Activated CD8-positive, alpha-beta memory T cell treated with anti-CD3 and anti-CD28 coated beads, Interleukin-2, amount 50 U/mL, for 1 hour (primary cell): Measurements from ENCODE around the gene VSIG2.

Source experiments
- DNase-seq: peaks from one replicate; pipeline ENCODE4 v3.0.0-alpha.2; 2020; ENCODE audit errors: extremely low read depth

The VSIG2 gene

GRCh38 chr11:124763156-124763947 is 11.3 kb upstream of the VSIG2 start:
- DNase-seq, result peak; percentile 74

DNA sequence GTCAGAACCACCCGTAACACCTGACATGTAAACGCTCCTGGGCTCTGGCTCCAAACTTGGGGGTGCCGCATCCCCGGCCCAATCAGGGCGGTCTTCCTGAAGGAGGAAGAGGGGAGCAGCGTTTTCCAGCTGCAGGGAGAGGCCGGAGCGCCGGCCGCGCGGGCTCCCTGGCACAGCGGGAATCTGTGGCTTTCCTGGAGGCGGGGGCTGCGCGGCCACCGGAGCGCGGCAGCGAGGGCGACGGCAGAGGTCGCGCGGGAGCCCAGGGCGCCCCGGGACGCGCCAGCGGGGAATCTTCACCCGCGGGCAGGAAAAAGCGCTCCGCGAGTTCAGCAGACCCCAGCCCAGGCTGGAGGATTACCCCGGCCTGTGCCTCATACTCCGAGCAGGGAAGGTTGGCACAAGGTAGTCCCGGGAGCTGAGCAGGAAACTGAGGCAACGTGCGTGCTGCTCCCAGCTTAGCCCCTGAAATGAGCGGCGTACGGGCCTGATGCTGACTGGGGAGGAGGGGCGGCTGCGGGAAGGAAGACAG is 10.6 kb upstream of the VSIG2 start:
- DNase-seq, result no peak

DNA sequence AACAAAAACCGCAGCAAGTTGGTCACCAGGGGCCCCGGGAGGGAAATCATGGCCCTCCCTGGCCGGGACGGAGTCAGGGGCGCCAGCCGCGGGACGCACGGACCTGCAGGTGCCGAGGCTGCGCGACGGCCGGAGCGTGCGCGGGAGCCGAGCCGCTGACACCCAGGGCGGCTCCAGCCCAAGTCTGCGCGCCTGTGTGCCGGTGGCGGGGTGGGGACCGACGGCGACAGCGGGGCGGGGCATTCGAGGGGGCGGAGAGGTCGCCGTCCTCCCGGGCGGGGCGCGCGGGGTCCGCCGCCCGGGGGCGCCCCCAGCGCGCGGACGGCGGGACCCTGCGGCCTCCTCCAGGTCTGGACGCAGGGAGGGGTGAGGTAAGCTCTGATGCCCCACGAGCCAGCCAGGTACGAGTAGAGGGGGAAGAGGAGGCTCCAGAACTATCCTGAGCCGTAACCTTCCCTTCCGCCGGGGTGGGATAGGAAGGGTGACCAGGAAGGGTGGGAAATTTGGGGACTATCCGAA is 10.1 kb upstream of the VSIG2 start, which contains the start of gene ESAM:
Gene ESAM, minus strand, starts transcription at position 186 of the 519 bp plus-strand sequence. Its CDS starts 136 bp downstream, at position 50.
- DNase-seq, result no peak

DNA sequence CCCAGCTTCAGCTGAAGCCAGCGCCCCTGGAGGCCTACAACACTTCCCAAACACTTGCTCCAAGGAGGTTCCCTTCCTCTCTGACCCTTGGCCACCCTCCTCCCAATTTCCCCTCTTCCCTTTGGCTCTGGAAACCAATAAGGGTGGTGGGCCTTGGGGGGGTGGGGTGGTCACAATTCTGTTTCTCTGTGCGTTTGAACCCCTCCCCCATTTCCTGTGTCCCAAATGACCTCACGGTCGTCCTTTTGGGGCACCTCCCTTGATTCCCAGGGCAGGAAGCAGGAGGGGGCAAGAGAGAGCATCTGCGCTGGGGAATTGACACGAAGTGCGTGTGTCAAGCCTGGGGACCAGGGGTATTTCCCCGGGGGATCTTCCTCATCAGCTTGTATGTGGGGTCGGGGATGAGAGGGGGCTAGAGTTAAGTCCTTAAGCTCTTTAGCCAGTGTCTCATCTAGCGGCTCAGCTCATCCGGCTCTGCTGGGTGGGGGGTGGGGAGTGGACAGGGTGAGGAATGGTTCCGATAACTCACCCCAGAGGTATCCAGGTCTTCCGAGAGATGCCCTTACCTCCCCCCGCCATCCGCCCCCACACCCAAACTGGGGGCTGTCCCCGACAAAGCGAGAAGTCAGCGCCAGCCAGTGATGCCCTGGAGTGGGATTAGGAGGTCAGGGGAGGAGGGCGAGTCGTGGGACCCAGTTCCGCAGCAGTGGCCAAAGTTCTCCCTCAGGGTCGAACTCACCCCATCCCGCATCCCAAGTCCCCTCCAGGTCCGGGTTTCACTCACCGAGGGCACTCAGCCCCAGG is 9.4 kb upstream of the VSIG2 start:
- no peak for DNase-seq

DNA sequence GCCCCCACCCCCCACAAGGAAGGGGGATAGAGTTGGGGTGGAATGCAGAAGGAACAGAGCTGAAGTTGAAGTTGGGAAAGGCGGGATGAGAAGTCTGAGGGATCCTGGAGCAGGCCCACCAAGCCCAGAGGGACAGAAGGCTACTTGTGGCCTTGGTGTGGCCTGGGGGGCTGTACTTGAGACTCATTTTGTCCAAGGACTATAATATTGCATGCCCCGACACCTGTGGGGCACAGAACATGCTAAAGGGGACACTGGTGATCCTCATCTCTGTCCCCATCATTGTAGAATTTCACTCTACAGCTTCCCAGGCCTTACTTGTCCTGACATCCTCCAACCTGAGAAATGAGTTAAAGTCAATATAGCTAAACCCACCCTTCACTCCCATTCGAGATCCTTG is 8.8 kb upstream of the VSIG2 start:
- DNase-seq, result no peak

- no peak for DNase-seq
Measured at GRCh38 chr11:124760205-124760652, 8.2 kb upstream of the VSIG2 start.

GRCh38 chr11:124759266-124760204 is 7.5 kb upstream of the VSIG2 start:
- DNase-seq, result no peak

DNA sequence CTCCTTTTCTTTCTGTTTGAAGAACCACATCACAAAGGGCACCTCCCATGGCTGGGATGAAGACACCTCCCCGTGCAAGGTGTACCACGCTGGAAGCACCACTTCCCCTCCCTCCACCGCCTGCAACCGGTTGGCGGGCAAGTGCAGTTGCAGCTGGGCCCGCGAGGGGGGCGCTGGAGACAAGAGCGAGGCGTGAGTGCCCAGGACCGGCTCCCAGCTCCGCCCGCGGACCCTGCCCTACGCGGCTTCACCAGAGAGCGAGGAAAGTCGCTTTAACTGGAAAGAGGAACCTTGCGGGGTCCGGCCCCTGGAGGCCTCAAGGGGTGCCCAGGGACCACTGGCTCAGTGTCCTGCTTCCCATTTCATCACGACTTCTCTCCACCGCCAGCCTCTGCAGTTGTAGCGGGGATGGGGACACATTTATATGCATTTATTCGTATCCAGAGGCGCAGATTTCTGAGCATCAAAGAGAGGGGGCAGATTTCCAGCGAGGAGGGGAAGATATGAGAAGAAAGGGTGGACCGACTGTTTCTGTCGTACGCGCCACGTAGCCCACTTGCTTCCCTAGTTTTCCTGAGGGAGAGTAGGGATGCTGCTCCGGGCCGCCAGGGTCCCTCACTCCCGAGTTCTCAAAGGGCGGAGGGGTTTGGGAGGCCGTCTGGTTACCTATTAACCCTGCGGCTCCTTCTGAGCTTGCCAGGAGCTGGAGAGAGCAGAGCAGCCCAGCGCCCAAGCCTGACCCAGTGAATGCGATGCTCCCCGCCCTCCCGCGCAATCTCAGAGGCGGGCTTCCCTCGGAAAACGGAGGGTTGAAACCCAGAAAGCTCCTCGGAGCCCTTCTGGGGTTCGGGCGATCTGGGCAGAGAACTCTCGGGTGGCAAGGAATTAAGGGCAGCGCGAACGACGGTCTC is 6.6 kb upstream of the VSIG2 start:
- no peak for DNase-seq

DNA sequence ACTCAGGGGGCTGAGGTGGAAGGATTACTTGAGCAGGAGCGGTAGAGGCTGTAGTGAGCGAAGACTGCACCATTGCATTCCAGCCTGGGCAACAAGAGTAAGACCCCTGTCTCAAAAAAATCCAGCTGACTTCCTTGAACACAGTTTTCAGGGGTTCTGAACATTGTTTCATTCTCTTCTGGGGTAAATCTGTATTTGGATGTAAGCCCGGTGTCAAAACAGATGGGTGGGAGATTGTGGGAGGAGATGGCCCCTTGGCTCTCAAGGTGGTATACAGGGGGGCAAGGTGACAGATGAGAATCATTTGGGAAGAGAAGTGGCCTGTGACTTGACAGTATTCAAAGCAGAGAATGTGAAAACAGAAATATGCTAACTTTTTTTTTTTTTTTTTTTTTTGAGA is 5.3 kb upstream of the VSIG2 start:
- DNase-seq, result no peak

DNA sequence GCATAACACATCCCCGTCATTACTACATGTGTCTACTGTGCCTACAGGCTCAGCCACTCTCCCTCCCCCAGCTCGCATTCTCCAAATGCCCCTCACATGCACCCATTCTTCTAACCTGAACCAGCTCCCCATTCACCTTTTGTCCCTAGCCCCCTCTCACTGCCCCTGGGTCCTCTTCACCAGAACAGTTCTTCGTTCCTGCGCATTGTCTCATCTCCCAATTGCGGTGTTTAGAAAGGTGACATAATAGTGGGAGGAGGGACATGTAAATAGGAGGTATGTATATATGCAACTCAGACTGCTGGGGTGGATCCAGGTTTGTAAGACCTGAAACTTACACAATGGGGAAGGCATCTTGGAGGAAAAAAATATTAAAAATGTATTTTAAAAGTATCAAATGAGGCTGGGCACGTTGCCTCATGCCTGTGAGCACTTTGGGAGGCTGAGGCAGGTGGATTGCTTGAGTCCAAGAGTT is 4.7 kb upstream of the VSIG2 start:
- DNase-seq, result no peak

GRCh38 chr11:124756033-124756752 is 4.1 kb upstream of the VSIG2 start:
- no peak for DNase-seq

DNA sequence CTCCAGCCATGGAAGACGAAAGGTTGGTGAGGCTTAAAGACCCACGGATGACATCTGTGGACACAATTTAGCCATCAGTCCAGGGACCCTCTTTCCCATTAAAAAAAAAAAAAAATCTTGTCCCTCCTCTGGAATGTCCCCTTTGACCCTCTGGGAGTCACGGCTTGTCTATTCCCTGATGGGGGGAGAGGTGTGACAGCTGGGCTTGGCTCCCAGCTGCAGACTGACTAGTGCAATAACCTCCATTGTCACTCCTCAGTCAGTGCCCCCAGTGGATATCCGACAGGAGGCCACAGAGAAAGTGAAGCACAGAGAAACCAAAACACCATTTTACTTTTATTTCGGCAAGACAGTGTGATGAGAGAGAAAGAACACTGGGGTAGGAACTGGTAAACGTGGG is 2.7 kb upstream of the VSIG2 start:
- DNase-seq, result no peak

GRCh38 chr11:124754309-124754708 is 2.3 kb upstream of the VSIG2 start:
- no peak for DNase-seq

GRCh38 chr11:124753624-124754023 is 1.6 kb upstream of the VSIG2 start:
- no peak for DNase-seq

- DNase-seq, result no peak
Measured at GRCh38 chr11:124753205-124753604, 1.1 kb upstream of the VSIG2 start.

DNA sequence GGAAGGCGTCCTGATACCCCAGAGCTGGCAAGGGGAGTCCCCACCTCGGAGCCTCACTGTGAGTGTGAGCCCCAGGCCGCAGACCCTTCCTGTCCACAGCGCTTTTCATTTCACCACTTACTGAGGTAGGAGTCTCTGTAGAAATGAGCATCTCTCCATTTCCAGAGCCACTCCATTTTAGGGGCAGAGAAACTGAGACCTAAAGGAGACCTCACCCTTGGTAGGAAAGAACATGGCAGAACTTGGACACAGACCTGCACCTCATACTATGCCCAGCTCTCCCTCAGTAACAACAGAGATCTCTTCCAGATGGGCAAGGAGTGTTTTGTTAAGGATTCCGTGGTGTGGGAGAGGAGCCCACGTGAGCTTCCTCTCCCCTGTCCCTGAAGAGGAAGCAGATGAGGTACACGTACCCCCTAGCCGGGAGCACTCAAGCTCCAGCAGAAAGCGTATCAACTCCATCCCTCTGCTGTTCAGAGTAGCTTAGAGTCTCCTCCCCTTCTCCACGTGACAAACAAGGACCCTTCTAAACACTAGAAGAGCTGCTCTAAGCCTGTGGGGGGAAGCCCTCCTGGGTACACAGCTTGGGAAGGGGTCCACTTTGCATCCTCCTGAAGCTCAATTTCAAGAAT is 532 bp upstream of the VSIG2 start:
- DNase-seq, result no peak

DNA sequence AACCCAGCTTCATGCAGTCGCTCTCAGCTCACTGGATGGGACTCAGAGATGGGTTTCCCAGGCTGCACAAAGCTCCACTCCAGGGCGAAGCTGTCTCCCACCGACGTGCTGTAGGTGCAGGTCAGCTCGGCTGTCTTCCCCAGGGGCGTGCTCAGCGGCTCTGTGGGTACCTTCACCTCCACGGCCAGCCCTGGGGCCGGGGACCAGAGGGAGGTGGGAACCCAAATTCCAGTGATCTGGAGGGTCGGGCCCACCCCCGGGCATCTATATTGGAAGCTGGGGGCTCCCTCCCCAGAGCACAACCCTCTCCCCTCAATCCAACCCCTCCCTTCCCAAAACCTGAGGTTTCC is 689 bp downstream of the VSIG2 start:
- DNase-seq, result no peak

GRCh38 chr11:124749912-124750311 is 2.1 kb downstream of the VSIG2 start:
- DNase-seq, result no peak
